HEK293 (cell line): ENCODE data around the gene CDH12.
"Not testable (repeated sequence)": the region's sequence is repeated elsewhere in the genome, so short reads cannot be mapped to it uniquely, and the experiment has no call there.

Experiments
- CTCF ChIA-PET: fragments of 350-600 bp; formaldehyde crosslinking; extraction: SDS; loops from one replicate; lab custom pipeline; 2021; ENCODE audit warnings: antibody characterized with exemption; lab: Yijun Ruan, JAX
- POLR2A ChIA-PET: fragments of 300-600 bp; formaldehyde crosslinking; extraction: SDS; loops from one replicate; lab custom pipeline; 2020; ENCODE audit warnings: antibody characterized with exemption, inconsistent platforms; lab: Yijun Ruan, JAX
- H3K27ac ChIP-seq: fragments of 200-500 bp; sonication (Bioruptor generic); 2 replicates; pipeline ENCODE4 v1.5.1; 2014; ENCODE audit warnings: low read depth, low read length, control low read depth, inconsistent platforms; ENCODE audit errors: extremely low read depth
- H3K36me3 ChIP-seq, 2 experiments: fragments of 200-500 bp in 1 of 2; sonication (Bioruptor generic) in 1 of 2; 1 replicate in 1 of 2; 2 replicates in 1 of 2; pipeline ENCODE4 v1.5.1; 2014 to 2017; ENCODE audit warnings: inconsistent platforms in 2 of 2, low read length in 2 of 2; ENCODE audit not compliant: control insufficient read depth in 2 of 2, insufficient read depth in 1 of 2
- H3K4me1 ChIP-seq: fragments of 200-500 bp; sonication (Bioruptor generic); 2 replicates; pipeline ENCODE4 v1.5.1; 2014; ENCODE audit warnings: mild to moderate bottlenecking, low read length, inconsistent platforms; ENCODE audit not compliant: control insufficient read depth, insufficient read depth
- H3K4me3 ChIP-seq: 2 replicates; pipeline ENCODE4 v1.5.1; 2011; ENCODE audit warnings: low read depth, mild to moderate bottlenecking, control low read depth, low read length, moderate library complexity
- H3K9me3 ChIP-seq: fragments of 200-500 bp; sonication (Bioruptor generic); 2 replicates; pipeline ENCODE4 v1.5.1; 2014; ENCODE audit warnings: low read depth, low read length, inconsistent platforms; ENCODE audit not compliant: control insufficient read depth, insufficient read depth
- EGR2 ChIP-seq: fragments of 450-650 bp; formaldehyde crosslinking; IDR thresholded peaks from 2 replicates; pipeline ENCODE4 v1.5.1; 2016; ENCODE audit warnings: low read depth, missing biosample characterization, missing genetic modification characterization
- KLF17 ChIP-seq: fragments of 450-650 bp; formaldehyde crosslinking; IDR thresholded peaks from 2 replicates; pipeline ENCODE4 v1.5.1; 2016; ENCODE audit warnings: missing biosample characterization, missing genetic modification characterization
- PRDM1 ChIP-seq: fragments of 450-650 bp; formaldehyde crosslinking; IDR thresholded peaks from 2 replicates; pipeline ENCODE4; 2016; ENCODE audit warnings: missing biosample characterization, missing genetic modification characterization
- SALL2 ChIP-seq: fragments of 450-650 bp; formaldehyde crosslinking; IDR thresholded peaks from 2 replicates; pipeline ENCODE4 v1.5.0; 2017; ENCODE audit warnings: missing biosample characterization, mild to moderate bottlenecking, missing genetic modification characterization, borderline replicate concordance
- SCRT2 ChIP-seq: fragments of 450-650 bp; formaldehyde crosslinking; IDR thresholded peaks from 2 replicates; pipeline ENCODE4 v1.5.1; 2016; ENCODE audit warnings: missing biosample characterization, missing genetic modification characterization
- SP7 ChIP-seq: fragments of 450-650 bp; formaldehyde crosslinking; IDR thresholded peaks from 2 replicates; pipeline ENCODE4 v1.5.1; 2016; ENCODE audit warnings: missing biosample characterization, missing genetic modification characterization
- ZBTB6 ChIP-seq: fragments of 450-650 bp; formaldehyde crosslinking; IDR thresholded peaks from 2 replicates; pipeline ENCODE4 v1.5.1; 2017; ENCODE audit warnings: missing biosample characterization, missing genetic modification characterization
- ZNF10 ChIP-seq: fragments of 450-650 bp; formaldehyde crosslinking; IDR thresholded peaks from 2 replicates; pipeline ENCODE4 v1.5.1; 2017; ENCODE audit warnings: missing biosample characterization, missing genetic modification characterization
- ZNF140 ChIP-seq: fragments of 450-650 bp; formaldehyde crosslinking; IDR thresholded peaks from 2 replicates; pipeline ENCODE4 v1.5.1; 2016; ENCODE audit warnings: missing biosample characterization, missing genetic modification characterization
- ZNF174 ChIP-seq: fragments of 450-650 bp; formaldehyde crosslinking; IDR thresholded peaks from 2 replicates; pipeline ENCODE4 v1.5.0; 2017; ENCODE audit warnings: missing biosample characterization, mild to moderate bottlenecking, missing genetic modification characterization
- ZNF175 ChIP-seq: fragments of 450-650 bp; formaldehyde crosslinking; IDR thresholded peaks from 2 replicates; pipeline ENCODE4 v1.5.1; 2016; ENCODE audit warnings: missing biosample characterization, missing genetic modification characterization
- ZNF211 ChIP-seq: fragments of 450-650 bp; formaldehyde crosslinking; IDR thresholded peaks from 2 replicates; pipeline ENCODE4 v1.5.1; 2016; ENCODE audit warnings: low read depth, missing biosample characterization, missing genetic modification characterization
- ZNF24 ChIP-seq: fragments of 450-650 bp; formaldehyde crosslinking; IDR thresholded peaks from 2 replicates; pipeline ENCODE4 v1.5.1; 2016; ENCODE audit warnings: missing biosample characterization, missing genetic modification characterization
- ZNF423 ChIP-seq: fragments of 450-650 bp; formaldehyde crosslinking; IDR thresholded peaks from 2 replicates; pipeline ENCODE4 v1.5.1; 2016; ENCODE audit warnings: missing biosample characterization, missing genetic modification characterization
- ZNF518A ChIP-seq: fragments of 450-650 bp; formaldehyde crosslinking; conservative IDR thresholded peaks from 2 replicates; pipeline ENCODE4 v1.5.1; 2016; ENCODE audit warnings: low read depth, missing biosample characterization, missing genetic modification characterization
- ZNF596 ChIP-seq: fragments of 450-650 bp; IDR thresholded peaks from 2 replicates; pipeline ENCODE4 v1.5.0; 2018; ENCODE audit warnings: missing biosample characterization, mild to moderate bottlenecking, missing genetic modification characterization, moderate library complexity
- ZNF621 ChIP-seq: fragments of 450-650 bp; formaldehyde crosslinking; IDR thresholded peaks from 2 replicates; pipeline ENCODE4 v1.5.1; 2017; ENCODE audit warnings: missing biosample characterization, missing genetic modification characterization
- ZNF658 ChIP-seq: fragments of 450-650 bp; formaldehyde crosslinking; IDR thresholded peaks from 2 replicates; pipeline ENCODE4; 2016; ENCODE audit warnings: missing biosample characterization, missing genetic modification characterization

Gene CDH12

GRCh38 chr5:21951571-21951970 lies 901.6 kb downstream of the CDH12 start:
- H3K4me3 ChIP-seq, CTCF ChIA-PET, H3K4me1 ChIP-seq, H3K27ac ChIP-seq, POLR2A ChIA-PET, H3K36me3 ChIP-seq, H3K9me3 ChIP-seq: not testable (repeated sequence)
- TF ChIP-seq PRDM1 (tag by site-specific recombination) = 0 out of 2 replicates have a peak, but pooled peaks have one; percentile 36
- TF ChIP-seq, all 188 proteins: peak for 1; not testable (repeated sequence) for 187

GRCh38 chr5:21931116-21931515 lies 922.0 kb downstream of the CDH12 start:
- Histone ChIP-seq H3K4me1 (no peaks in the 10 kb centered on the region), H3K36me3 (no peaks in the 10 kb centered on the region), H3K4me3 (no peak overlapping the region), H3K9me3 (no peaks in the 10 kb centered on the region), H3K27ac (no peak overlapping the region)
- no peak for TF ChIP-seq ZNF621 (tag by site-specific recombination)
- TF ChIP-seq SCRT2 = no peak
- no peak for TF ChIP-seq ZNF423 (tag by site-specific recombination)
- TF ChIP-seq ZNF24 = no peak
- TF ChIP-seq ZNF10 = no peak
- no peak for TF ChIP-seq ZNF596 (tag by site-specific recombination)
- TF ChIP-seq ZBTB6 = no peak
- no peak for TF ChIP-seq SALL2 (tag by site-specific recombination)
- no peak for TF ChIP-seq ZNF175 (tag by site-specific recombination)
- no peak for TF ChIP-seq ZNF211 (tag by site-specific recombination)
- TF ChIP-seq PRDM1 (tag by site-specific recombination) = no peak
- TF ChIP-seq SP7 (tag by site-specific recombination) = no peak
- no peak for TF ChIP-seq ZNF658
- no peak for TF ChIP-seq KLF17
- TF ChIP-seq ZNF518A (tag by site-specific recombination) = no peak
- TF ChIP-seq ZNF174 (tag by site-specific recombination) = no peak
- TF ChIP-seq EGR2 (tag by site-specific recombination) = no peak
- no peak for TF ChIP-seq ZNF140
- ChIA-PET POLR2A (no interaction called here), CTCF (interaction anchor here (1.0 to 1.6 kb wide), 2 partner anchors 12 to 14 kb away, joined by 3 to 8 read pairs; no protein-coding TSS in a partner anchor)
